ENCODE results near the gene ACBD6. TPM values are rescaled to one million over a fixed set of nuclear protein-coding genes. Genes with fewer than 3 reads are reported as not detected.

The ACBD6 gene
- total and polyA plus RNA-seq, 2 experiments from 2014 or later = 36.3 to 45.8 TPM

GRCh38 chr1:180266275-180267210, 235.8 kb downstream of the ACBD6 start:
- H3K27ac ChIP-seq = no peak overlapping the region
- no peaks in the 10 kb centered on the region for H3K9me3 ChIP-seq (ENCODE audit: low read depth)
- H3K9me2 ChIP-seq (replicated peaks; ENCODE audit: insufficient read depth) = no peaks in the 10 kb centered on the region
- no peaks in the 10 kb centered on the region for H4K20me1 ChIP-seq (ENCODE audit: insufficient read depth, poor library complexity, severe bottlenecking)
- H3K4me1 ChIP-seq (ENCODE audit: insufficient read depth) = peaks cover 9% of the 10 kb centered on the region
- H2AFZ ChIP-seq = no peak overlapping the region
- no peaks in the 10 kb centered on the region for H3K27me3 ChIP-seq
- TF ChIP-seq CTCF (IDR thresholded peaks at IDR 0.05; ENCODE audit: poor library complexity) = no peak
- TF ChIP-seq EZH2phosphoT487 (IDR thresholded peaks at IDR 0.05; ENCODE audit: low read depth, severe bottlenecking, unreplicated experiment) = no peak
- TF ChIP-seq EZH2 (IDR thresholded peaks at IDR 0.05; ENCODE audit: borderline replicate concordance) = no peak
- H3K4me2 ChIP-seq = no peak overlapping the region
- H3K36me3 ChIP-seq (replicated peaks; ENCODE audit: insufficient read depth, low read depth) = no peaks in the 10 kb centered on the region
- DNase-seq (ENCODE audit: low spot score) = no peak
- H3K79me2 ChIP-seq = no peaks in the 10 kb centered on the region
- 92% methylated on average over 23 of the region's 28 CpGs for WGBS (ENCODE audit: low lambda C conversion rate, missing lambda C conversion rate)
- no peak overlapping the region for H3K4me3 ChIP-seq

- H3K4me2 ChIP-seq = no peak overlapping the region
- no peaks in the 10 kb centered on the region for H3K27me3 ChIP-seq
- no peaks in the 10 kb centered on the region for H3K9me2 ChIP-seq (replicated peaks; ENCODE audit: insufficient read depth)
- H2AFZ ChIP-seq = no peak overlapping the region
- no peak for DNase-seq (ENCODE audit: low spot score)
- WGBS (ENCODE audit: low lambda C conversion rate, missing lambda C conversion rate) = 67% methylated on average over 4 of the region's 4 CpGs
- H4K20me1 ChIP-seq (ENCODE audit: insufficient read depth, poor library complexity, severe bottlenecking) = no peaks in the 10 kb centered on the region
- H3K4me3 ChIP-seq = no peak overlapping the region
- no peak overlapping the region for H3K27ac ChIP-seq
- no peaks in the 10 kb centered on the region for H3K79me2 ChIP-seq
- H3K9me3 ChIP-seq (ENCODE audit: low read depth) = no peaks in the 10 kb centered on the region
- TF ChIP-seq EZH2phosphoT487 (IDR thresholded peaks at IDR 0.05; ENCODE audit: low read depth, severe bottlenecking, unreplicated experiment) (no peak), EZH2 (IDR thresholded peaks at IDR 0.05; ENCODE audit: borderline replicate concordance) (no peak), CTCF (IDR thresholded peaks at IDR 0.05; ENCODE audit: poor library complexity) (no peak)
- H3K4me1 ChIP-seq (ENCODE audit: insufficient read depth) = peaks cover 5% of the 10 kb centered on the region
- no peaks in the 10 kb centered on the region for H3K36me3 ChIP-seq (replicated peaks; ENCODE audit: insufficient read depth, low read depth)
Observed at GRCh38 chr1:180265871-180266270, 236.5 kb downstream of the ACBD6 start.

GRCh38 chr1:180265201-180265600, 237.2 kb downstream of the ACBD6 start:
- no peak for DNase-seq (ENCODE audit: low spot score)
- H2AFZ ChIP-seq = no peak overlapping the region
- H3K9me2 ChIP-seq (replicated peaks; ENCODE audit: insufficient read depth) = no peaks in the 10 kb centered on the region
- no peak overlapping the region for H3K27ac ChIP-seq
- H3K27me3 ChIP-seq = peaks cover 5% of the 10 kb centered on the region
- H3K9me3 ChIP-seq (ENCODE audit: low read depth) = no peaks in the 10 kb centered on the region
- 81% methylated on average over 9 of the region's 9 CpGs for WGBS (ENCODE audit: low lambda C conversion rate, missing lambda C conversion rate)
- TF ChIP-seq CTCF (IDR thresholded peaks at IDR 0.05; ENCODE audit: poor library complexity) = no peak
- TF ChIP-seq EZH2phosphoT487 (IDR thresholded peaks at IDR 0.05; ENCODE audit: low read depth, severe bottlenecking, unreplicated experiment) = no peak
- TF ChIP-seq EZH2 (IDR thresholded peaks at IDR 0.05; ENCODE audit: borderline replicate concordance) = no peak
- H3K4me3 ChIP-seq = no peak overlapping the region
- H4K20me1 ChIP-seq (ENCODE audit: insufficient read depth, poor library complexity, severe bottlenecking) = no peaks in the 10 kb centered on the region
- H3K4me2 ChIP-seq = no peak overlapping the region
- H3K4me1 ChIP-seq (ENCODE audit: insufficient read depth) = no peaks in the 10 kb centered on the region
- H3K36me3 ChIP-seq (replicated peaks; ENCODE audit: insufficient read depth, low read depth) = no peaks in the 10 kb centered on the region
- no peaks in the 10 kb centered on the region for H3K79me2 ChIP-seq

Data from hepatocyte (in vitro differentiated cells).